Measurements from ENCODE around the gene CEP78.

CEP78 gene

DNA sequence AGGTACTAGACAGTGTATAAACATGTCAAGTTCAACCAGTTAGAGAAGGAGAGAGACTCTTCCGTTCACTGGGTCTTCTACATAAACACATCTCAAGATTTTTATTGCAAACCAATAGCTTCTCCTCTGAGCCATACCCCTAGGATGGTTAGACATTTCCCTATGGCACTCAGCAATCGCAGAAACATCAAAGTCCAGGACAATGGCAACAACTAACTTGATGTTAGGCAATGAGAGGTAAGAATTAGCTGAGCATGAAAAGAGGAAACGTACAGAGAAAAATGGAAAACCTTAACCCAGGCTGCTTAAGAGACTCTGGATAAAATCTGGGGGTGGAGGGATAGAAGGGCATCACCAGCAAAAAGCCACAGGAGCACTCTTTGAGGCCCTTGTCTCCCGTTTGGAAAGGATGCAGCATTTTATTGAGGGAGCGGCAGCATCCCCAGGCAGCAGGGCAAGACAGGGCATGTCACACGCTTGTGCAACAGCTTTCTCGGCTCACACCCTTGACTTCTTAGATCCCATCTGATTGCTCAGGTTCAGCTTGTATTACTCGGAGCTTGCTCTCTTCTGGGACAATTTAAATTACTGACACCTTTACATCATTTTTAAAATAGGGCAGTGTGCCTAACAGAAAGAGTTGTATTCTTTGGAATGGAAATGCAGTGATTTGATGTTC, 52.5 kb downstream of the CEP78 start:
- no peak overlapping the region for H4K5ac ChIP-seq (ENCODE audit: low read length)
- no peak overlapping the region for H2BK15ac ChIP-seq (replicated peaks; ENCODE audit: low read depth)
- no peak overlapping the region for H4K8ac ChIP-seq (ENCODE audit: low read depth, low read length)
- no peak overlapping the region for H2BK120ac ChIP-seq (ENCODE audit: low read depth, low read length)
- WGBS (ENCODE audit: extremely low coverage, insufficient coverage, low lambda C conversion rate), result no CpG with 5 or more reads among the region's 8 CpGs
- no peak overlapping the region for H3K56ac ChIP-seq (ENCODE audit: low read length)
- no peaks in the 10 kb centered on the region for H3K79me2 ChIP-seq (ENCODE audit: control insufficient read depth, insufficient read depth, low read length)
- no peak overlapping the region for H2AK5ac ChIP-seq (ENCODE audit: low read length)
- no peak overlapping the region for H3K9ac ChIP-seq (ENCODE audit: low read length)
- H2BK5ac ChIP-seq (ENCODE audit: low read length), result no peak overlapping the region
- DNase-seq, result no peak
- no peaks in the 10 kb centered on the region for H3K4me1 ChIP-seq (ENCODE audit: control insufficient read depth, low read depth, low read length)
- H3K27ac ChIP-seq (ENCODE audit: low read depth, low read length), result no peak overlapping the region
- H3K79me1 ChIP-seq (ENCODE audit: low read length), result no peaks in the 10 kb centered on the region
- no peaks in the 10 kb centered on the region for H3K27me3 ChIP-seq (ENCODE audit: insufficient read depth, low read length, poor library complexity)
- H3K23ac ChIP-seq (ENCODE audit: low read length), result no peak overlapping the region
- H3K18ac ChIP-seq (ENCODE audit: low read length), result no peak overlapping the region
- no peak overlapping the region for H3K4me2 ChIP-seq (ENCODE audit: low read length)
- no peak overlapping the region for H3K4ac ChIP-seq (ENCODE audit: low read depth, low read length)
- no peak overlapping the region for H3K4me3 ChIP-seq (ENCODE audit: low read length)
- no peaks in the 10 kb centered on the region for H3K36me3 ChIP-seq (ENCODE audit: control insufficient read depth, insufficient read depth, low read length)

DNA sequence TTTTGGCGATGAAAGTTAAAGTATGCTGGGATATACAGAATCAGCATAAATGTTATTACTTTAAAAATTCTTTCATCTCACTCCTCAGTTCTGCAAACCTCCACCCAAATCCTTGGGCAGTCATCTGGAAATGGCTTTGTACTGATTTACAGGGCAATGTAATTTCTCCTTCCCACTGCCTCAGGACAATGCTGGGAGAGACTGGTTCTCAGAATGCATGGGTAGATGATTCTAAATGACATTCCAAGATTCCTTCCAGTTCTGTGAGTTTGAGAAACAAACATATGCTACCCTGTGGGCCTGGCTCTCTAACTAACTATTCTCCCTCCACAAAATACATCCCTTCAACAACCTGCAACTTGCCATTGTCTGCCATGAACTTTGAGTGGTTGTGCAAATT, 53.6 kb downstream of the CEP78 start:
- no peaks in the 10 kb centered on the region for H3K4me1 ChIP-seq (ENCODE audit: control insufficient read depth, low read depth, low read length)
- H3K79me2 ChIP-seq (ENCODE audit: control insufficient read depth, insufficient read depth, low read length), result no peaks in the 10 kb centered on the region
- no CpG with 5 or more reads among the region's 1 CpG for WGBS (ENCODE audit: extremely low coverage, insufficient coverage, low lambda C conversion rate)
- no peak overlapping the region for H3K18ac ChIP-seq (ENCODE audit: low read length)
- H4K8ac ChIP-seq (ENCODE audit: low read depth, low read length), result no peak overlapping the region
- no peak for DNase-seq
- no peak overlapping the region for H3K23ac ChIP-seq (ENCODE audit: low read length)
- H3K56ac ChIP-seq (ENCODE audit: low read length), result no peak overlapping the region
- no peak overlapping the region for H3K4ac ChIP-seq (ENCODE audit: low read depth, low read length)
- H3K27ac ChIP-seq (ENCODE audit: low read depth, low read length), result no peak overlapping the region
- H3K4me3 ChIP-seq (ENCODE audit: low read length), result no peak overlapping the region
- H3K36me3 ChIP-seq (ENCODE audit: control insufficient read depth, insufficient read depth, low read length), result no peaks in the 10 kb centered on the region
- H2AK5ac ChIP-seq (ENCODE audit: low read length), result no peak overlapping the region
- H3K9ac ChIP-seq (ENCODE audit: low read length), result no peak overlapping the region
- H3K4me2 ChIP-seq (ENCODE audit: low read length), result no peak overlapping the region
- no peak overlapping the region for H4K5ac ChIP-seq (ENCODE audit: low read length)
- H2BK5ac ChIP-seq (ENCODE audit: low read length), result no peak overlapping the region
- H3K79me1 ChIP-seq (ENCODE audit: low read length), result no peaks in the 10 kb centered on the region
- no peaks in the 10 kb centered on the region for H3K27me3 ChIP-seq (ENCODE audit: insufficient read depth, low read length, poor library complexity)
- no peak overlapping the region for H2BK15ac ChIP-seq (replicated peaks; ENCODE audit: low read depth)
- no peak overlapping the region for H2BK120ac ChIP-seq (ENCODE audit: low read depth, low read length)

DNA sequence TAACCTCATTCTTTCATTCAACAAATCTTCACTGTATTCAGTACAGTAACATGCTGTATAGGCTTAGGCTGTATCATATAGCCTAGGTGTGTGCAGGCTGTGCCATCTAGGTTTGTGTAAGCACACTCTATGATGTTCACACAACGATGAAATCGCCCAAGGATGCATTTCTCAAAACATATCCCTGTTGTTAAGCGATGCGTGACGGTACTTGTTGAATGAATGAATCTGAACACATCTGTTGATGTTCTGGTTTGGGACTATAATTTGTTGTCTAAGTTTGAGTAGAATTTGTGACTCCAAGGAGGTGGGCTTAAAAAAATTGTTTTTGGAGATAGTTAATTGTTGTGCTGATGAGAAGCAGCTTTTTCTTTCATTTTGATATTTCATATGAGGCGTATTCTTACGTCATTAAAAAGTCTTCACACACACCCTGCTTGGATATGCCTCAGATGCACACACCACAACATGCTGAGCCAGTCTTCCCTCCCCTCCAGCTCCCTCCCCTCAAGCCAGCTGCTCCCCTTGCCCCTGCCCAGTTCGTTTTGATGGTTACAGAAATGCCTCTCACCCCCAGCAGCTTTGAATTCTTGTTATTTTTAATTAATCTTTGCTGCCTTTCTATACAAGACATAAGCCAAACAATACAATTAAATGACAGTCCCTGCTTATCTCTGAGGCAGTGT, 55.5 kb downstream of the CEP78 start:
- Histone ChIP-seq H3K23ac (ENCODE audit: low read length) (no peak overlapping the region), H3K36me3 (ENCODE audit: control insufficient read depth, insufficient read depth, low read length) (no peaks in the 10 kb centered on the region), H4K5ac (ENCODE audit: low read length) (no peak overlapping the region), H3K56ac (ENCODE audit: low read length) (no peak overlapping the region), H3K4ac (ENCODE audit: low read depth, low read length) (no peak overlapping the region), H3K79me2 (ENCODE audit: control insufficient read depth, insufficient read depth, low read length) (no peaks in the 10 kb centered on the region), H2BK15ac (replicated peaks; ENCODE audit: low read depth) (no peak overlapping the region), H2AK5ac (ENCODE audit: low read length) (no peak overlapping the region), H2BK5ac (ENCODE audit: low read length) (no peak overlapping the region), H3K4me2 (ENCODE audit: low read length) (no peak overlapping the region), H2BK120ac (ENCODE audit: low read depth, low read length) (no peak overlapping the region), H3K4me3 (ENCODE audit: low read length) (no peak overlapping the region), H3K27me3 (ENCODE audit: insufficient read depth, low read length, poor library complexity) (no peaks in the 10 kb centered on the region), H3K4me1 (ENCODE audit: control insufficient read depth, low read depth, low read length) (peaks cover 6% of the 10 kb centered on the region), H3K27ac (ENCODE audit: low read depth, low read length) (no peak overlapping the region), H4K8ac (ENCODE audit: low read depth, low read length) (no peak overlapping the region), H3K18ac (ENCODE audit: low read length) (no peak overlapping the region), H3K9ac (ENCODE audit: low read length) (no peak overlapping the region), H3K79me1 (ENCODE audit: low read length) (no peaks in the 10 kb centered on the region)
- DNase-seq, result no peak
- no CpG with 5 or more reads among the region's 8 CpGs for WGBS (ENCODE audit: extremely low coverage, insufficient coverage, low lambda C conversion rate)

DNA sequence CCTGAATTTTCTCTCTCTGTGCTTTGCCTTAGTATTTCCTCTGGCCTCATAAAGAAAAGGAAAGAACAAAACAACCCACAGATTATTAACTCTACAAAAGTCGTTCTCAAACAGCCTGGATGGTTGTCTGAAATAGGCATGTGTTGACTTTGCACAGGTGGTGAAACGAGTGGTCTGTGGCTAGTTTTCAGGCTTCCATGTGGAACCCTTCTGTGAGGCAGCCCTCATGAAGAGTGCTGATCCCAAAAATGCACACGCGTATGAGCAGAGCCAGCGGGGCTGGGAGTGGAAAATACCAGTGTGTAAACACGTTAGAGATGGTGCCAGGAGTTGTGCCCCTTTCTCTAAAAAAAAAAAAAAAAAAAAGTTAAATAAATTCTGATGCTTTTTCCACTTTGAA, 56.2 kb downstream of the CEP78 start:
- DNase-seq, result no peak
- H3K79me2 ChIP-seq (ENCODE audit: control insufficient read depth, insufficient read depth, low read length), result peaks cover under 1% of the 10 kb centered on the region
- no peaks in the 10 kb centered on the region for H3K36me3 ChIP-seq (ENCODE audit: control insufficient read depth, insufficient read depth, low read length)
- no peaks in the 10 kb centered on the region for H3K27me3 ChIP-seq (ENCODE audit: insufficient read depth, low read length, poor library complexity)
- H3K27ac ChIP-seq (ENCODE audit: low read depth, low read length), result no peak overlapping the region
- no peaks in the 10 kb centered on the region for H3K79me1 ChIP-seq (ENCODE audit: low read length)
- H3K4me2 ChIP-seq (ENCODE audit: low read length), result no peak overlapping the region
- no CpG with 5 or more reads among the region's 6 CpGs for WGBS (ENCODE audit: extremely low coverage, insufficient coverage, low lambda C conversion rate)
- no peak overlapping the region for H3K9ac ChIP-seq (ENCODE audit: low read length)
- no peak overlapping the region for H3K4me3 ChIP-seq (ENCODE audit: low read length)
- H4K8ac ChIP-seq (ENCODE audit: low read depth, low read length), result no peak overlapping the region
- H2BK120ac ChIP-seq (ENCODE audit: low read depth, low read length), result no peak overlapping the region
- H2AK5ac ChIP-seq (ENCODE audit: low read length), result no peak overlapping the region
- H3K18ac ChIP-seq (ENCODE audit: low read length), result no peak overlapping the region
- no peak overlapping the region for H3K4ac ChIP-seq (ENCODE audit: low read depth, low read length)
- no peak overlapping the region for H4K5ac ChIP-seq (ENCODE audit: low read length)
- H3K23ac ChIP-seq (ENCODE audit: low read length), result no peak overlapping the region
- no peak overlapping the region for H2BK5ac ChIP-seq (ENCODE audit: low read length)
- peaks cover 6% of the 10 kb centered on the region for H3K4me1 ChIP-seq (ENCODE audit: control insufficient read depth, low read depth, low read length)
- no peak overlapping the region for H3K56ac ChIP-seq (ENCODE audit: low read length)
- H2BK15ac ChIP-seq (replicated peaks; ENCODE audit: low read depth), result no peak overlapping the region

DNA sequence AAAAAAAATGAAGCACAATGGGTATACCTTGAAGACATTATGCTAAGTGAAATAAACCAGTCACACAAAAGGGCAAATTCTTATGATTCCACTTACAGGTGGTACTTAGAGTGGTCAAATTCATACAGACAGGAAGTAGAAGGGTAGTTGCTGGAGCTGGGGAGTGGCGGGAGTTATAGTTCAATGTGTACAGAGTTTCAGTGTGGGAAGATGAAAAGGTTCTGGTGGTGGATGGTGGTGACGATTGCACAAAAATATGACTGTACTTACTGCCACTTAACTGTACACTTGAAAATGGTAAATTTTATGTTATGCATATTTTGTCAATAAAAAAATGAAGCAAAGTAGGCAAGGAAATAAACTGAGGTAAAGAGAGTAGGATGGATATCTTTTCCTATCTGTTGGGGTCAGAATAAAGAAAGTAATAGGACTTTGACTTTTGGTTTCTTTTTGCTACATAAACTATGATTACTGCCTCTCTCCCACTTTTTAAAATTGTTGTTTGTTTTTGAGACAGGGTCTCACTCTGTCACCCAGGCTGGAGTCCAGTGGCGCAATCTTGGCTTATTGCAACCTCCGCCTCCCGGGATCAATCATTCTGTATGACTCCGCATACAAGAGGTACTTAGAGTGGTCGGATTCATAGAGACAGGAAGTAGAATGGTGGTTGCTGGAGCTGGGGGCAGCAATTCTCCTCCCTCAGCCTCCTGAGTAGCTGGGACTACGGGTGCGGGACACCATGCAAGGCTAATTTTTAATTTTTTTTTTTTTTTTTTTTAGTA, 57.0 kb downstream of the CEP78 start:
- Histone ChIP-seq H3K27ac (ENCODE audit: low read depth, low read length) (no peak overlapping the region), H2BK5ac (ENCODE audit: low read length) (no peak overlapping the region), H3K23ac (ENCODE audit: low read length) (no peak overlapping the region), H3K4me2 (ENCODE audit: low read length) (no peak overlapping the region), H2BK15ac (replicated peaks; ENCODE audit: low read depth) (no peak overlapping the region), H3K18ac (ENCODE audit: low read length) (no peak overlapping the region), H3K4ac (ENCODE audit: low read depth, low read length) (no peak overlapping the region), H3K36me3 (ENCODE audit: control insufficient read depth, insufficient read depth, low read length) (no peaks in the 10 kb centered on the region), H3K79me2 (ENCODE audit: control insufficient read depth, insufficient read depth, low read length) (peaks cover 9% of the 10 kb centered on the region), H3K9ac (ENCODE audit: low read length) (no peak overlapping the region), H4K5ac (ENCODE audit: low read length) (no peak overlapping the region), H3K56ac (ENCODE audit: low read length) (no peak overlapping the region), H3K4me3 (ENCODE audit: low read length) (no peak overlapping the region), H3K27me3 (ENCODE audit: insufficient read depth, low read length, poor library complexity) (no peaks in the 10 kb centered on the region), H2AK5ac (ENCODE audit: low read length) (no peak overlapping the region), H4K8ac (ENCODE audit: low read depth, low read length) (no peak overlapping the region), H3K79me1 (ENCODE audit: low read length) (no peaks in the 10 kb centered on the region), H2BK120ac (ENCODE audit: low read depth, low read length) (no peak overlapping the region), H3K4me1 (ENCODE audit: control insufficient read depth, low read depth, low read length) (peaks cover 6% of the 10 kb centered on the region)
- no CpG with 5 or more reads among the region's 9 CpGs for whole genome bisulfite sequencing (ENCODE audit: extremely low coverage, insufficient coverage, low lambda C conversion rate)
- no peak for DNase-seq
